H1 (cell line): ENCODE measurements around the gene IL6R. TPM values are rescaled to one million over a fixed set of nuclear protein-coding genes. Genes with fewer than 3 reads are reported as not detected.

Experiments used
- CTCF ChIA-PET: fragments of 300-600 bp; sonication (Branson Sonifier 250); formaldehyde crosslinking; loops from one replicate; lab custom pipeline; 2021; ENCODE audit not compliant: partially characterized antibody; lab: Charles Lee
- POLR2A ChIA-PET: fragments of 300-600 bp; sonication (Branson Sonifier 250); formaldehyde crosslinking; loops from one replicate; lab custom pipeline; 2021; ENCODE audit warnings: inconsistent platforms; ENCODE audit not compliant: partially characterized antibody; lab: Charles Lee
- DNase-seq, 2 experiments: peaks; one replicate each; pipeline versions ENCODE4 v3.0.0 to v3.0.0-alpha.2; 2010 to 2022; ENCODE audit warnings: low spot score in 2 of 2, low read depth in 1 of 2, mixed read lengths in 1 of 2
- FAIRE-seq: peaks from 2 replicates; lab custom pipeline; 2011; peaks lifted over from hg19 to GRCh38; lab: Jason Lieb, UNC
- H2AFZ ChIP-seq: 2 replicates; pipeline ENCODE4 v1.8.1; 2012; ENCODE audit warnings: low read length, inconsistent platforms
- H2AK5ac ChIP-seq: 2 replicates; pipeline ENCODE4 v1.6.1; 2013; ENCODE audit warnings: low read depth, low read length
- H2BK120ac ChIP-seq: replicated peaks from 2 replicates; pipeline ENCODE3; 2013; ENCODE audit warnings: low read depth, low read length, inconsistent platforms
- H2BK12ac ChIP-seq: 2 replicates; pipeline ENCODE4 v1.6.1; 2013; ENCODE audit warnings: low read depth, low read length
- H2BK15ac ChIP-seq: 2 replicates; pipeline ENCODE4 v1.6.1; 2013; ENCODE audit warnings: low read length
- H2BK20ac ChIP-seq: 2 replicates; pipeline ENCODE4 v1.6.1; 2013; ENCODE audit warnings: low read length
- H2BK5ac ChIP-seq: 2 replicates; pipeline ENCODE4 v1.6.1; 2013; ENCODE audit warnings: low read depth, low read length
- H3K14ac ChIP-seq: 2 replicates; pipeline ENCODE4 v1.6.1; 2013; ENCODE audit warnings: inconsistent platforms; ENCODE audit not compliant: insufficient read length
- H3K18ac ChIP-seq: 2 replicates; pipeline ENCODE4 v1.6.1; 2013; ENCODE audit warnings: low read length; ENCODE audit errors: extremely low read depth
- H3K23ac ChIP-seq: 2 replicates; pipeline ENCODE4 v1.6.1; 2013; ENCODE audit warnings: inconsistent platforms; ENCODE audit not compliant: insufficient read length
- H3K23me2 ChIP-seq: 2 replicates; pipeline ENCODE4 v1.6.1; 2013; ENCODE audit warnings: low read depth, low read length
- H3K27ac ChIP-seq: 2 replicates; pipeline ENCODE4 v1.6.1; 2011; ENCODE audit warnings: low read depth, low read length, inconsistent platforms
- H3K27me3 ChIP-seq, 4 experiments: replicated peaks in 1 of 4; 1 replicate in 1 of 4; 2 replicates in 3 of 4; pipeline versions ENCODE4 v1.6.1 to v1.8.1; 2011 to 2013; ENCODE audit warnings: low read length in 3 of 4, mild to moderate bottlenecking in 3 of 4, inconsistent platforms in 2 of 4, mixed read lengths in 2 of 4, moderate library complexity in 1 of 4; ENCODE audit not compliant: control insufficient read depth in 3 of 4, insufficient read depth in 3 of 4; ENCODE audit errors: extremely low read depth in 1 of 4
- H3K36me3 ChIP-seq, 4 experiments: 2 replicates each; pipeline versions ENCODE4 v1.6.1 to v1.8.1; 2011 to 2013; ENCODE audit warnings: mild to moderate bottlenecking in 4 of 4, low read length in 3 of 4, moderate library complexity in 2 of 4, control low read depth in 1 of 4, inconsistent platforms in 1 of 4; ENCODE audit not compliant: insufficient read depth in 4 of 4, control insufficient read depth in 2 of 4
- H3K4ac ChIP-seq: replicated peaks from 2 replicates; pipeline ENCODE3; 2013; ENCODE audit warnings: low read length, low read depth, mixed read lengths, inconsistent platforms; ENCODE audit not compliant: insufficient read length
- H3K4me1 ChIP-seq, 4 experiments: replicated peaks in 1 of 4; 1 replicate in 1 of 4; 2 replicates in 3 of 4; pipeline versions ENCODE4 v1.6.1 to v1.8.1; 2011 to 2013; ENCODE audit warnings: low read length in 3 of 4, inconsistent platforms in 2 of 4, mixed read lengths in 1 of 4; ENCODE audit not compliant: insufficient read depth in 4 of 4, control insufficient read depth in 3 of 4
- H3K4me2 ChIP-seq, 2 experiments: 2 replicates each; pipeline versions ENCODE4 v1.6.1 to v1.8.1; 2011 to 2013; ENCODE audit warnings: low read depth in 2 of 2, low read length in 2 of 2, control low read depth in 1 of 2, inconsistent platforms in 1 of 2, mild to moderate bottlenecking in 1 of 2; ENCODE audit not compliant: insufficient read depth in 1 of 2
- H3K4me3 ChIP-seq, 4 experiments: fragments of 200-600, 300-600 bp in 1 of 4; sonication (generic), shearing (Covaris generic), sonication (Bioruptor Twin) in 1 of 4; 2 replicates each; pipeline versions ENCODE4 v1.5.1 to v1.8.1; 2011 to 2016; ENCODE audit warnings: low read length in 4 of 4, low read depth in 3 of 4, control low read depth in 2 of 4, inconsistent platforms in 2 of 4, mild to moderate bottlenecking in 2 of 4, mixed read lengths in 1 of 4, moderate library complexity in 1 of 4; ENCODE audit not compliant: insufficient read depth in 2 of 4; ENCODE audit errors: extremely low read depth in 1 of 4
- H3K56ac ChIP-seq: replicated peaks from 2 replicates; pipeline ENCODE3; 2013; ENCODE audit warnings: low read depth, mild to moderate bottlenecking, mixed read lengths, low read length, inconsistent platforms; ENCODE audit not compliant: insufficient read length
- H3K79me1 ChIP-seq: 2 replicates; pipeline ENCODE4 v1.6.1; 2013; ENCODE audit warnings: low read depth, low read length, control low read depth
- H3K79me2 ChIP-seq, 2 experiments: 2 replicates each; pipeline versions ENCODE4 v1.6.1 to v1.8.1; 2012 to 2013; ENCODE audit warnings: low read length in 2 of 2, mild to moderate bottlenecking in 2 of 2, inconsistent platforms in 1 of 2; ENCODE audit not compliant: insufficient read depth in 2 of 2, control insufficient read depth in 1 of 2
- H3K9ac ChIP-seq, 4 experiments: replicated peaks in 1 of 4; 1 replicate in 1 of 4; 2 replicates in 3 of 4; pipeline versions ENCODE4 v1.6.1 to v1.8.1; 2011 to 2013; ENCODE audit warnings: low read depth in 3 of 4, low read length in 3 of 4, control low read depth in 2 of 4, mild to moderate bottlenecking in 2 of 4, moderate library complexity in 2 of 4, inconsistent platforms in 1 of 4; ENCODE audit errors: extremely low read depth in 1 of 4
- H3K9me3 ChIP-seq, 2 experiments: 2 replicates each; pipeline versions ENCODE4 v1.6.1 to v1.8.1; 2012 to 2013; ENCODE audit warnings: mild to moderate bottlenecking in 2 of 2, moderate library complexity in 2 of 2, control low read depth in 1 of 2, inconsistent platforms in 1 of 2, low read depth in 1 of 2, low read length in 1 of 2, mixed read lengths in 1 of 2; ENCODE audit not compliant: insufficient read depth in 2 of 2
- H4K20me1 ChIP-seq, 2 experiments: replicated peaks in 1 of 2; 2 replicates each; pipeline versions ENCODE3 to v1.8.1; 2011 to 2013; ENCODE audit warnings: inconsistent platforms in 2 of 2, low read length in 2 of 2, mild to moderate bottlenecking in 1 of 2; ENCODE audit not compliant: insufficient read depth in 2 of 2, control insufficient read depth in 1 of 2
- H4K5ac ChIP-seq: 2 replicates; pipeline ENCODE4 v1.6.1; 2013; ENCODE audit warnings: low read length, low read depth, mixed read lengths, inconsistent platforms; ENCODE audit not compliant: insufficient read length
- H4K8ac ChIP-seq: 2 replicates; pipeline ENCODE4 v1.8.0; 2013; ENCODE audit warnings: mild to moderate bottlenecking, moderate library complexity, low read length, inconsistent platforms; ENCODE audit not compliant: insufficient read depth; ENCODE audit errors: extremely low read depth
- H4K91ac ChIP-seq: replicated peaks from 2 replicates; pipeline ENCODE3; 2013; ENCODE audit warnings: low read length, mixed read lengths, inconsistent platforms; ENCODE audit not compliant: insufficient read length
- ATF2 ChIP-seq: IDR thresholded peaks from 2 replicates; pipeline ENCODE4 v1.6.1; 2012; ENCODE audit warnings: low read length, inconsistent platforms
- CBX8 ChIP-seq: fragments of 300-800, 300-1000 bp; sonication (generic); IDR thresholded peaks from 2 replicates; pipeline ENCODE4 v1.7.1; 2016; ENCODE audit warnings: low read depth, low read length, borderline replicate concordance
- EGR1 ChIP-seq: IDR thresholded peaks from 2 replicates; pipeline ENCODE4 v1.6.1; 2011; ENCODE audit warnings: low read depth, low read length, borderline replicate concordance
- KDM1A ChIP-seq: fragments of 200-600, 300-600 bp; sonication (generic); IDR thresholded peaks from 2 replicates; pipeline ENCODE4 v1.7.1; 2016; ENCODE audit warnings: mild to moderate bottlenecking, low read length, borderline replicate concordance
- POU5F1 ChIP-seq: IDR thresholded peaks from 2 replicates; pipeline ENCODE4 v1.6.1; 2011; ENCODE audit warnings: low read depth, mild to moderate bottlenecking, low read length, moderate library complexity
- RAD21 ChIP-seq, 2 experiments: IDR thresholded peaks in 1 of 2; conservative IDR thresholded peaks in 1 of 2; 2 replicates each; pipeline ENCODE4 v1.6.1; 2011; ENCODE audit warnings: low read depth in 2 of 2, low read length in 2 of 2, improper control_type of control experiment in 1 of 2, inconsistent platforms in 1 of 2, mild to moderate bottlenecking in 1 of 2, moderate library complexity in 1 of 2
- RBBP5 ChIP-seq: IDR thresholded peaks from 2 replicates; pipeline ENCODE4 v1.7.1; 2012; ENCODE audit warnings: low read depth, mild to moderate bottlenecking, inconsistent platforms, low read length, moderate library complexity, borderline replicate concordance
- RFX5 ChIP-seq: IDR thresholded peaks from 2 replicates; pipeline ENCODE4 v1.6.1; 2011; ENCODE audit warnings: low read depth, low read length, improper control_type of control experiment, borderline replicate concordance
- SIN3A ChIP-seq, 2 experiments: IDR thresholded peaks in 1 of 2; conservative IDR thresholded peaks in 1 of 2; 2 replicates each; pipeline ENCODE4 v1.6.1; 2011 to 2012; ENCODE audit warnings: low read length in 2 of 2, improper control_type of control experiment in 1 of 2, low read depth in 1 of 2, mild to moderate bottlenecking in 1 of 2
- SIX5 ChIP-seq: IDR thresholded peaks from 2 replicates; pipeline ENCODE4 v1.6.1; 2011; ENCODE audit warnings: mild to moderate bottlenecking, low read depth, low read length
- SP4 ChIP-seq: IDR thresholded peaks from 2 replicates; pipeline ENCODE4 v1.6.1; 2012; ENCODE audit warnings: low read length, inconsistent platforms
- TAF7 ChIP-seq: optimal IDR thresholded peaks from 2 replicates; pipeline ENCODE3; 2011; ENCODE audit warnings: low read depth, mild to moderate bottlenecking, inconsistent platforms, low read length, moderate library complexity, borderline replicate concordance
- TBP ChIP-seq: IDR thresholded peaks from 2 replicates; pipeline ENCODE4 v1.6.1; 2011; ENCODE audit warnings: low read depth, low read length, improper control_type of control experiment
- WGBS, 2 experiments: shearing (Covaris generic) in 1 of 2; methylation state at CpG; one replicate each; pipeline versions ENCODE4 v1.1.6 to v1.1.7; 2013 to 2015; ENCODE audit warnings: low lambda C conversion rate in 2 of 2, mixed read lengths in 2 of 2, inconsistent platforms in 1 of 2, low coverage in 1 of 2, missing lambda C conversion rate in 1 of 2; ENCODE audit not compliant: insufficient replicate concordance in 2 of 2, insufficient coverage in 1 of 2, insufficient read length in 1 of 2; ENCODE audit errors: extremely low coverage in 1 of 2, missing lambda C conversion rate in 1 of 2; 5-methylcytosine and 5-hydroxymethylcytosine counted together
- polyA plus RNA-seq, 7 experiments: library from polyadenylated mRNA; depleted of rRNA in 3 of 7; stranded (reverse) in 5 of 7; unstranded in 2 of 7; fragments of >200 nt in 5 of 7; fragments of 200-250 nt in 2 of 7; gene quantifications; 1 replicate in 5 of 7; 2 replicates in 1 of 7; 4 replicates in 1 of 7; pipeline versions ENCODE4 v1.2.1 to v1.2.3, GENCODE V29; 2011 to 2013; ENCODE audit warnings: missing spikeins in 2 of 7, mixed read lengths in 2 of 7
- total RNA-seq: library from RNA; stranded (reverse); fragmentation: NEBNext Ultra II Directional; extraction: Animal tissue kit (Norgen Biotek cat#: 25700); gene quantifications from 2 replicates; pipeline ENCODE4 v1.2.1, GENCODE V29; 2021

IL6R gene
- total and polyA plus RNA-seq, 2 of the 8 experiments (the other 6 are each of a cell fraction or from before 2014, with no cell fraction given) = 2.3 to 3.0 TPM

DNA sequence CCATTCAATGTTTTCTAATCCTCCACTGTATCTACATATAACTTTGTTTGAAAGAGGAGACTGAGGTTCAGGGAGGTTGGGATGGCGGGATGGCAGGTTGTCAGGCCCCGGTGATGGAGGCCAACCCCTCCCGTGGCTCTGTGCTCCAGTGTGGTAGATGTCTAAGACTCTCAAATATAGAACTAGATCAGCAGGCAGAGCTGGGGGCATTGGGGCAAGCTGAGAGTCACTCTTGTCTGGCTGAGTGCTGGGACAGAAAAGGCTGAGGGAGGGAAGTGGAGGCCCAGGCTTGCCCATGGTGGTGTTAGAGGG is 1.7 kb downstream of the IL6R start:
- Histone ChIP-seq H2BK120ac (no peak overlapping the region), H3K36me3 (no peaks in the 10 kb centered on the region), H4K91ac (no peak overlapping the region), H3K18ac (no peak overlapping the region), H2BK20ac (no peak overlapping the region), H2AK5ac (no peak overlapping the region), H3K4ac (no peak overlapping the region), H4K5ac (no peak overlapping the region), H3K23me2 (peaks cover 13% of the 10 kb centered on the region), H3K9ac (no peak overlapping the region), H3K9me3 (no peaks in the 10 kb centered on the region), H3K79me1 (no peaks in the 10 kb centered on the region), H3K4me1 (peaks cover 0 to 8% (median 6%) of the 10 kb centered on the region in 4 experiments; a peak in 4 of 7 replicates), H3K56ac (no peak overlapping the region), H3K4me3 (no peak overlapping the region), H2AFZ (no peak overlapping the region), H2BK12ac (no peak overlapping the region), H3K79me2 (no peaks in the 10 kb centered on the region), H3K23ac (no peak overlapping the region), H2BK15ac (no peak overlapping the region; the same call in 1 of the 2 replicates), H2BK5ac (no peak overlapping the region), H4K20me1 (no peaks in the 10 kb centered on the region), H3K27ac (no peak overlapping the region), H3K4me2 (no peak overlapping the region; a peak in 1 of 4 replicates), H3K27me3 (peaks cover 9 to 36% (median 26%) of the 10 kb centered on the region in 4 experiments), H4K8ac (no peak overlapping the region), H3K14ac (no peak overlapping the region)
- FAIRE-seq (no peak), DNase-seq (no peak)
- POLR2A ChIA-PET = no interaction called here
- 89% methylated on average over 3 of the region's 3 CpGs; no CpG with 5 or more reads in 1 of the 2 experiments for WGBS, 2 experiments
- CTCF ChIA-PET = interaction anchor here (0.7 to 2.5 kb wide), 6 partner anchors 14 to 655 kb away, joined by 3 to 11 read pairs (median 3); no protein-coding TSS in a partner anchor
- TF ChIP-seq TBP (no peak), TAF7 (no peak), KDM1A (no peak), RFX5 (no peak), SIX5 (no peak), ATF2 (no peak), EGR1 (no peak), SP4 (no peak), POU5F1 (no peak), SIN3A (conservative IDR thresholded peaks at IDR 0.05 in 1 of 2, IDR thresholded peaks at IDR 0.05 in 1 of 2; ENCODE audit: low read depth in 1 of 2, low read length in 2 of 2) (no peak), CBX8 (no peak), RAD21 (IDR thresholded peaks at IDR 0.05 in 1 of 2, conservative IDR thresholded peaks at IDR 0.05 in 1 of 2; ENCODE audit: low read depth in 2 of 2, low read length in 2 of 2) (no peak), RBBP5 (no peak)
